Adrenal gland (tissue), 12 donors: ENCODE results near the gene ALOX5. TPM values are rescaled to one million over a fixed set of nuclear protein-coding genes. Genes with fewer than 3 reads are reported as not detected.

Experiments used
- DNase-seq, 7 donors: peaks; one replicate each; pipeline ENCODE4 v3.0.0-alpha.2; 2019 to 2020
- H3K27ac ChIP-seq, 5 donors: fragments of 200-600 bp; sonication (generic) in 4 of 5; 1 replicate in 3 of 5; 2 replicates in 2 of 5; pipeline versions ENCODE4 v1.5.1 to v1.8.0; 2016 to 2020; ENCODE audit warnings: mild to moderate bottlenecking in 1 of 5
- H3K27me3 ChIP-seq: fragments of 200-600 bp; 2 replicates; pipeline ENCODE4 v1.8.0; 2021
- H3K36me3 ChIP-seq, 2 donors: fragments of 200-600 bp; replicated peaks in 1 of 2; 1 replicate in 1 of 2; 2 replicates in 1 of 2; pipeline versions ENCODE4 v1.5.1 to v1.8.0; 2018 to 2022
- H3K4me1 ChIP-seq, 2 donors: fragments of 200-600 bp; replicated peaks in 1 of 2; 1 replicate in 1 of 2; 2 replicates in 1 of 2; pipeline versions ENCODE4 v1.5.1 to v1.8.0; 2018 to 2021
- H3K4me3 ChIP-seq, 4 donors: fragments of 200-600 bp; sonication (generic) in 3 of 4; one replicate each; pipeline ENCODE4 v1.5.1; 2016 to 2018
- H3K9me3 ChIP-seq, 3 donors: fragments of 200-600 bp; sonication (generic) in 1 of 3; replicated peaks in 1 of 3; 1 replicate in 2 of 3; 2 replicates in 1 of 3; pipeline versions ENCODE4 v1.5.1 to v1.8.0; 2016 to 2021
- CTCF ChIP-seq, 6 experiments: fragments of 450-650 bp in 4 of 6; fragments of 200-600 bp in 2 of 6; sonication (generic) in 1 of 6; IDR thresholded peaks; 1 replicate in 5 of 6; 2 replicates in 1 of 6; pipeline versions ENCODE4 v1.5.1 to v1.8.0; 2016 to 2021; ENCODE audit warnings: antibody characterized with exemption in 6 of 6, mild to moderate bottlenecking in 2 of 6, moderate library complexity in 1 of 6
- POLR2A ChIP-seq, 2 donors: fragments of 450-650 bp; IDR thresholded peaks; one replicate each; pipeline ENCODE4 v1.6.1; 2017; ENCODE audit warnings: antibody characterized with exemption in 2 of 2, mild to moderate bottlenecking in 2 of 2, moderate library complexity in 1 of 2
- WGBS, 4 donors: extraction: QIAGEN DNeasy Blood & Tissue Kit in 2 of 4; methylation state at CpG; one replicate each; pipeline versions ENCODE4 v1.1.5 to v1.1.7; 2013 to 2017; 5-methylcytosine and 5-hydroxymethylcytosine counted together
- intact Hi-C, 2 donors: fragments of 100-400 bp; cut with DNase I; formaldehyde crosslinking; loops; one replicate each; pipeline versions ENCODE4 v1.14.1 to v1.15.0; 2022 to 2023
- polyA plus RNA-seq, 3 donors: library from polyadenylated mRNA; stranded (reverse); fragments of 200-250 nt in 2 of 3; fragments of 350-450 nt in 1 of 3; fragmentation: Illumina TruSeq in 1 of 3; extraction: RNeasy Lipid Tissue Mini Kit (QIAGEN cat#74804) in 1 of 3; gene quantifications; one replicate each; pipeline ENCODE4 v1.2.3, GENCODE V29; 2013 to 2014
- total RNA-seq, 9 donors: library from RNA; depleted of rRNA in 4 of 9; stranded (reverse); fragments of >200 nt in 4 of 9; fragments of 120-200 nt in 1 of 9; fragmentation: NEBNext Ultra II Directional in 1 of 9; extraction: Animal tissue kit (Norgen Biotek cat#: 25700) in 1 of 9; gene quantifications; one replicate each; pipeline versions ENCODE4 v1.1.0 to v1.2.4, GENCODE V29; 2013 to 2023
- donor health status: healthy with polysubstance abuse.
- donor health status: Bipolar disorder and iron deficiency.
- donor health status: DM: yes; HTN: yes; CAD: no.
- donor health status: DM: no; HTN: no; CAD: no.
- donor health status: DM: no; HTN: no; CAD: no.
- donor health status: DM: yes; HTN: yes; CAD: no.

ALOX5 gene
- total and polyA plus RNA-seq, 12 donors: 1.00 to 60.0 (median 17.7) TPM

GRCh38 chr10:45452268-45452667 lies 78.3 kb downstream of the ALOX5 start:
- H3K27me3 ChIP-seq: no peaks in the 10 kb centered on the region
- TF ChIP-seq CTCF (IDR thresholded peaks at IDR 0.05): no peak
- no peak for TF ChIP-seq POLR2A (IDR thresholded peaks at IDR 0.05)
- H3K4me3 ChIP-seq: no peak overlapping the region
- peaks cover 0 to 17% of the 10 kb centered on the region in 2 donors for H3K4me1 ChIP-seq
- intact Hi-C loops: no loop called here
- no peaks in the 10 kb centered on the region for H3K9me3 ChIP-seq
- H3K36me3 ChIP-seq: peaks cover 0 to 2% of the 10 kb centered on the region in 2 donors
- DNase-seq: no peak
- no peak overlapping the region for H3K27ac ChIP-seq

DNA sequence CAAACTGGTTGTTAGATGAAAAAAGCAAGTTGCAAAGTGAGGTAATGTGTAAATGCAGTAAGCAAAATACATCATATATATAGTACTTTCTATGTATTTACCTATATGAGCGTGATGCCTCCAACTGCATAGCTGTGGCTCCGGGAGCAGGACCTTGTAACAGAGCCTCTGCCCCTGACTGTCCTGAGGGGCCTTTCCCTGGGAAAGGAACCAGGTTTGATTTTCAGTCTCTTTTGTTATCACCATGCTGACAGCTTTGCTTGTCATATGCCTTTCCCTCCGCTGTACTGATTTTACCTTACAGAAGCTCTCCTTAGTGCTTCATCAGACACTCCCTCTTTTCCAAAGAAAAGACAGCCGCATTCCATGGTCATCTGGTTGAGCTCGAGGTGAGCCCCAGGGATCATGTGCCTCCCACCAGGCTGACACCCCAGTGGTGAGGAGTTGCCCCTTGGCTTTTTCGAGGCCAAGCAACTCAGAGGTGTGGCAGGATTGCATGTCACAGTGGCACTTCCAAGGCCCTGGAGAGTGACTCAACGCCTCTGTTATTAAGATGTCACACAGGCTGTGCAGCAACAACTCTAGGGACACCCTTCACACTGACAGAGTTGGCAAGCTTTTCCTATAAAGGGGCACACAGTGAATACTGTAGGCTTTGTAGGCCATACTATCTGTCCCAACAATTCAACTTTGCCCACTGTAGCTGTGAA lies 78.9 kb downstream of the ALOX5 start:
- Histone ChIP-seq H3K36me3 (peaks cover 0 to 8% of the 10 kb centered on the region in 2 donors), H3K4me3 (no peak overlapping the region), H3K4me1 (peaks cover 0 to 17% of the 10 kb centered on the region in 2 donors), H3K27me3 (no peaks in the 10 kb centered on the region), H3K9me3 (no peaks in the 10 kb centered on the region), H3K27ac (no peak overlapping the region)
- WGBS, 4 donors: 78 to 85% (median 84%) methylated on average over 6 to 7 of the region's 7 CpGs
- TF ChIP-seq CTCF (IDR thresholded peaks at IDR 0.05) (no peak), POLR2A (IDR thresholded peaks at IDR 0.05) (no peak)
- no peak for DNase-seq
- intact Hi-C loops: no loop called here

- Histone ChIP-seq H3K4me3 (no peak overlapping the region), H3K36me3 (peaks cover 0 to 17% of the 10 kb centered on the region in 2 donors), H3K27ac (no peak overlapping the region), H3K27me3 (no peaks in the 10 kb centered on the region), H3K4me1 (peaks cover 0 to 17% of the 10 kb centered on the region in 2 donors), H3K9me3 (no peaks in the 10 kb centered on the region)
- intact Hi-C loops: no loop called here
- 84 to 94% (median 88%) methylated on average over 7 to 9 of the region's 9 CpGs for WGBS, 4 donors
- TF ChIP-seq CTCF (IDR thresholded peaks at IDR 0.05) (no peak), POLR2A (IDR thresholded peaks at IDR 0.05) (no peak)
- no peak for DNase-seq
These were observed 79.7 kb downstream of the ALOX5 start for GRCh38 chr10:45453639-45454255.

- whole genome bisulfite sequencing, 4 donors: 31 to 50% (median 36%) methylated on average over 6 to 9 of the region's 9 CpGs
- peak in 2 of 7 donors; percentile 54 to 64 for DNase-seq
- intact Hi-C loops: no loop called here
These were observed 80.2 kb downstream of the ALOX5 start for GRCh38 chr10:45454262-45454661.

More at GRCh38 chr10:45454262-45454661, 80.2 kb downstream of the ALOX5 start:
- TF ChIP-seq POLR2A (IDR thresholded peaks at IDR 0.05): no peak
- TF ChIP-seq CTCF (IDR thresholded peaks at IDR 0.05): no peak
- peaks cover 0 to 17% of the 10 kb centered on the region in 2 donors for H3K4me1 ChIP-seq
- peaks cover 0 to 21% of the 10 kb centered on the region in 2 donors for H3K36me3 ChIP-seq
- H3K27ac ChIP-seq: no peak overlapping the region
- no peaks in the 10 kb centered on the region for H3K9me3 ChIP-seq
- H3K4me3 ChIP-seq: no peak overlapping the region
- no peaks in the 10 kb centered on the region for H3K27me3 ChIP-seq
